ENCODE measurements around the gene FRG2B. TPM values are rescaled to one million over a fixed set of nuclear protein-coding genes. Genes with fewer than 3 reads are reported as not detected.

The FRG2B gene
- polyA plus RNA-seq, 1 donor (not counting 4 experiments of a cell fraction or from before 2014, with no cell fraction given) = not detected

GRCh38 chr10:133614830-133615580, 11.6 kb downstream of the FRG2B start:
- no peaks in the 10 kb centered on the region for H3K4me1 ChIP-seq (ENCODE audit: control insufficient read depth, extremely low read depth, insufficient read depth, low read length)
- no peak overlapping the region for H3K27ac ChIP-seq (ENCODE audit: control insufficient read depth, insufficient read depth, low read length)
- no peaks in the 10 kb centered on the region for H3K36me3 ChIP-seq (ENCODE audit: control insufficient read depth in 2 of 2, extremely low read depth in 1 of 2, insufficient read depth in 2 of 2, low read length in 2 of 2)
- DNase-seq (ENCODE audit: low read depth, low spot score) (no peak), FAIRE-seq (no peak)
- H3K27me3 ChIP-seq (ENCODE audit: control insufficient read depth, extremely low read depth, insufficient read depth, low read length) = no peaks in the 10 kb centered on the region
- no peak overlapping the region for H2AFZ ChIP-seq (ENCODE audit: control insufficient read depth, low read length)
- H3K4me3 ChIP-seq (ENCODE audit: control insufficient read depth in 2 of 3, extremely low read depth in 1 of 3, insufficient read depth in 2 of 3, low read depth in 1 of 3, low read length in 3 of 3) = no peak overlapping the region
- H3K79me2 ChIP-seq (ENCODE audit: control insufficient read depth, insufficient read depth, low read length) = no peaks in the 10 kb centered on the region
- no peak for TF ChIP-seq EZH2 (IDR thresholded peaks at IDR 0.05; ENCODE audit: low read length)
- TF ChIP-seq, protein P1, sequence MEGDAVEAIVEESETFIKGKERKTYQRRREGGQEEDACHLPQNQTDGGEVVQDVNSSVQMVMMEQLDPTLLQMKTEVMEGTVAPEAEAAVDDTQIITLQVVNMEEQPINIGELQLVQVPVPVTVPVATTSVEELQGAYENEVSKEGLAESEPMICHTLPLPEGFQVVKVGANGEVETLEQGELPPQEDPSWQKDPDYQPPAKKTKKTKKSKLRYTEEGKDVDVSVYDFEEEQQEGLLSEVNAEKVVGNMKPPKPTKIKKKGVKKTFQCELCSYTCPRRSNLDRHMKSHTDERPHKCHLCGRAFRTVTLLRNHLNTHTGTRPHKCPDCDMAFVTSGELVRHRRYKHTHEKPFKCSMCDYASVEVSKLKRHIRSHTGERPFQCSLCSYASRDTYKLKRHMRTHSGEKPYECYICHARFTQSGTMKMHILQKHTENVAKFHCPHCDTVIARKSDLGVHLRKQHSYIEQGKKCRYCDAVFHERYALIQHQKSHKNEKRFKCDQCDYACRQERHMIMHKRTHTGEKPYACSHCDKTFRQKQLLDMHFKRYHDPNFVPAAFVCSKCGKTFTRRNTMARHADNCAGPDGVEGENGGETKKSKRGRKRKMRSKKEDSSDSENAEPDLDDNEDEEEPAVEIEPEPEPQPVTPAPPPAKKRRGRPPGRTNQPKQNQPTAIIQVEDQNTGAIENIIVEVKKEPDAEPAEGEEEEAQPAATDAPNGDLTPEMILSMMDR (optimal IDR thresholded peaks at IDR 0.05 in 1 of 3, IDR thresholded peaks at IDR 0.05 in 1 of 3, conservative IDR thresholded peaks at IDR 0.05 in 1 of 3; ENCODE audit: extremely low read depth in 1 of 3, insufficient read depth in 2 of 3, low read length in 3 of 3) = no peak
- H3K9me3 ChIP-seq (ENCODE audit: control insufficient read depth, low read depth, low read length) = no peaks in the 10 kb centered on the region
- H3K9ac ChIP-seq (ENCODE audit: control insufficient read depth, extremely low read depth, insufficient read depth, low read length) = no peak overlapping the region
- dilution Hi-C loops (cut with MboI; ENCODE audit: extremely low pct_ligation_motif_present, low sequenced_read_pairs) = no loop called here
- H3K9me1 ChIP-seq (ENCODE audit: control insufficient read depth, extremely low read depth, insufficient read depth, low read length) = no peaks in the 10 kb centered on the region
- H4K20me1 ChIP-seq (ENCODE audit: control insufficient read depth, extremely low read depth, insufficient read depth, low read length) = no peaks in the 10 kb centered on the region
- H3K4me2 ChIP-seq (ENCODE audit: control insufficient read depth, extremely low read depth, insufficient read depth, low read depth, low read length) = no peak overlapping the region

- FAIRE-seq (no peak), DNase-seq (ENCODE audit: low read depth, low spot score) (no peak)
- H3K9ac ChIP-seq (ENCODE audit: control insufficient read depth, extremely low read depth, insufficient read depth, low read length) = no peak overlapping the region
- H3K27ac ChIP-seq (ENCODE audit: control insufficient read depth, insufficient read depth, low read length) = no peak overlapping the region
- no peaks in the 10 kb centered on the region for H3K36me3 ChIP-seq (ENCODE audit: control insufficient read depth in 2 of 2, extremely low read depth in 1 of 2, insufficient read depth in 2 of 2, low read length in 2 of 2)
- no peaks in the 10 kb centered on the region for H3K27me3 ChIP-seq (ENCODE audit: control insufficient read depth, extremely low read depth, insufficient read depth, low read length)
- no peak overlapping the region for H3K4me2 ChIP-seq (ENCODE audit: control insufficient read depth, extremely low read depth, insufficient read depth, low read depth, low read length)
- H3K4me3 ChIP-seq (ENCODE audit: control insufficient read depth in 2 of 3, extremely low read depth in 1 of 3, insufficient read depth in 2 of 3, low read depth in 1 of 3, low read length in 3 of 3) = no peak overlapping the region
- H3K79me2 ChIP-seq (ENCODE audit: control insufficient read depth, insufficient read depth, low read length) = no peaks in the 10 kb centered on the region
- H3K4me1 ChIP-seq (ENCODE audit: control insufficient read depth, extremely low read depth, insufficient read depth, low read length) = no peaks in the 10 kb centered on the region
- TF ChIP-seq, protein P1 (optimal IDR thresholded peaks at IDR 0.05 in 1 of 3, IDR thresholded peaks at IDR 0.05 in 1 of 3, conservative IDR thresholded peaks at IDR 0.05 in 1 of 3; ENCODE audit: extremely low read depth in 1 of 3, insufficient read depth in 2 of 3, low read length in 3 of 3) = no peak
- no peak for TF ChIP-seq EZH2 (IDR thresholded peaks at IDR 0.05; ENCODE audit: low read length)
- H3K9me3 ChIP-seq (ENCODE audit: control insufficient read depth, low read depth, low read length) = no peaks in the 10 kb centered on the region
- no peaks in the 10 kb centered on the region for H3K9me1 ChIP-seq (ENCODE audit: control insufficient read depth, extremely low read depth, insufficient read depth, low read length)
- H2AFZ ChIP-seq (ENCODE audit: control insufficient read depth, low read length) = no peak overlapping the region
- no peaks in the 10 kb centered on the region for H4K20me1 ChIP-seq (ENCODE audit: control insufficient read depth, extremely low read depth, insufficient read depth, low read length)
- dilution Hi-C loops (cut with MboI; ENCODE audit: extremely low pct_ligation_motif_present, low sequenced_read_pairs) = no loop called here
Observed at GRCh38 chr10:133613699-133614098, 12.9 kb downstream of the FRG2B start.
